ENCODE measurements around the gene ABR. TPM values are rescaled to one million over a fixed set of nuclear protein-coding genes. Genes with fewer than 3 reads are reported as not detected.

Gene ABR
- total and polyA plus RNA-seq, 2 of the 8 experiments (the other 6 are each of a cell fraction or from before 2014, with no cell fraction given) = 44.8 to 47.2 TPM

- H3K9me3 ChIP-seq (ENCODE audit: insufficient read depth in 2 of 2, low read depth in 1 of 2, low read length in 1 of 2) = no peaks in the 10 kb centered on the region
- WGBS, 2 experiments (ENCODE audit: extremely low coverage in 1 of 2, insufficient coverage in 1 of 2, insufficient read length in 1 of 2, insufficient replicate concordance in 2 of 2, low coverage in 1 of 2, low lambda C conversion rate in 2 of 2, missing lambda C conversion rate in 1 of 2) = 92% methylated on average over 16 of the region's 16 CpGs; no CpG with 5 or more reads in 1 of the 2 experiments
- no peak overlapping the region for H3K18ac ChIP-seq (ENCODE audit: extremely low read depth, low read length)
- no peak overlapping the region for H2BK5ac ChIP-seq (ENCODE audit: low read depth, low read length)
- no peaks in the 10 kb centered on the region for H3K79me2 ChIP-seq (ENCODE audit: control insufficient read depth in 1 of 2, insufficient read depth in 2 of 2, low read length in 2 of 2)
- no peak overlapping the region for H3K4ac ChIP-seq (replicated peaks; ENCODE audit: insufficient read length, low read depth, low read length)
- H2BK12ac ChIP-seq (ENCODE audit: low read depth, low read length) = no peak overlapping the region
- no peak overlapping the region for H3K23ac ChIP-seq (ENCODE audit: insufficient read length)
- H3K27ac ChIP-seq (ENCODE audit: low read depth, low read length) = no peak overlapping the region
- no peaks in the 10 kb centered on the region for H3K27me3 ChIP-seq (replicated peaks in 1 of 4; ENCODE audit: control insufficient read depth in 3 of 4, extremely low read depth in 1 of 4, insufficient read depth in 3 of 4, low read length in 3 of 4)
- H2BK120ac ChIP-seq (replicated peaks; ENCODE audit: low read depth, low read length) = no peak overlapping the region
- peaks cover 0 to 3% (median 0%) of the 10 kb centered on the region in 4 experiments; a peak in 4 of 7 replicates for H3K4me1 ChIP-seq (replicated peaks in 1 of 4; ENCODE audit: control insufficient read depth in 3 of 4, insufficient read depth in 4 of 4, low read length in 3 of 4)
- CTCF ChIA-PET (ENCODE audit: partially characterized antibody) = interaction anchor here (1.8 to 12.7 kb wide), 2 partner anchors 11 to 50 kb away, joined by 5 to 144 read pairs; no protein-coding TSS in a partner anchor
- H4K20me1 ChIP-seq (replicated peaks in 1 of 2; ENCODE audit: control insufficient read depth in 1 of 2, insufficient read depth in 2 of 2, low read length in 2 of 2) = peaks cover 0 to 3% of the 10 kb centered on the region in 2 experiments
- H3K36me3 ChIP-seq (ENCODE audit: control insufficient read depth in 2 of 4, insufficient read depth in 4 of 4, low read length in 3 of 4) = peaks cover 0 to 14% (median 1%) of the 10 kb centered on the region in 4 experiments; a peak in 4 of 8 replicates
- H2AFZ ChIP-seq (ENCODE audit: low read length) = no peak overlapping the region
- no peak overlapping the region for H4K8ac ChIP-seq (ENCODE audit: extremely low read depth, insufficient read depth, low read length)
- H3K9ac ChIP-seq (replicated peaks in 1 of 4; ENCODE audit: extremely low read depth in 1 of 4, low read depth in 3 of 4, low read length in 3 of 4) = no peak overlapping the region
- H3K14ac ChIP-seq (ENCODE audit: insufficient read length) = no peak overlapping the region
- H4K91ac ChIP-seq (replicated peaks; ENCODE audit: insufficient read length, low read length) = no peak overlapping the region
- no peak overlapping the region for H2AK5ac ChIP-seq (ENCODE audit: low read depth, low read length)
- POLR2A ChIA-PET (ENCODE audit: partially characterized antibody) = interaction anchor here (0.8 to 1.8 kb wide), 4 partner anchors 10 to 238 kb away, joined by 3 to 6 read pairs (median 3); partner anchors contain the start of genes GLOD4, MRM3 and TIMM22
- no peak for DNase-seq (ENCODE audit: low read depth in 1 of 2, low spot score in 2 of 2)
- FAIRE-seq = no peak
- H2BK20ac ChIP-seq (ENCODE audit: low read length) = no peak overlapping the region
- H3K79me1 ChIP-seq (ENCODE audit: low read depth, low read length) = peaks cover 3% of the 10 kb centered on the region; the same call in 1 of the 2 replicates
- no peaks in the 10 kb centered on the region for H3K23me2 ChIP-seq (ENCODE audit: low read depth, low read length)
- H3K4me3 ChIP-seq (ENCODE audit: extremely low read depth in 1 of 4, insufficient read depth in 2 of 4, low read depth in 3 of 4, low read length in 4 of 4) = no peak overlapping the region
- no peak overlapping the region for H4K5ac ChIP-seq (ENCODE audit: insufficient read length, low read depth, low read length)
- H3K4me2 ChIP-seq (ENCODE audit: insufficient read depth in 1 of 2, low read depth in 2 of 2, low read length in 2 of 2) = no peak overlapping the region
- no peak overlapping the region for H3K56ac ChIP-seq (replicated peaks; ENCODE audit: insufficient read length, low read depth, low read length)
- H2BK15ac ChIP-seq (ENCODE audit: low read length) = no peak overlapping the region
- TF ChIP-seq SRF (IDR thresholded peaks at IDR 0.05; ENCODE audit: low read depth, low read length) (no peak), KDM5A (IDR thresholded peaks at IDR 0.05; ENCODE audit: low read length) (no peak), PHF8 (conservative IDR thresholded peaks at IDR 0.05; ENCODE audit: low read depth, low read length) (no peak), ATF3 (IDR thresholded peaks at IDR 0.05; ENCODE audit: insufficient read depth, low read depth, low read length) (no peak), ASH2L (IDR thresholded peaks at IDR 0.05; ENCODE audit: low read length) (no peak), RNF2 (IDR thresholded peaks at IDR 0.05; ENCODE audit: borderline replicate concordance, low read depth, low read length, missing control alignments, poor library complexity, severe bottlenecking) (no peak), CTCF (IDR thresholded peaks at IDR 0.05; ENCODE audit: control extremely low read depth in 1 of 3, insufficient read depth in 1 of 3, low read depth in 1 of 3, low read length in 3 of 3) (no peak), EZH2 (IDR thresholded peaks at IDR 0.05; ENCODE audit: low read depth, low read length, severe bottlenecking) (no peak), POLR2A (IDR thresholded peaks at IDR 0.05; ENCODE audit: control extremely low read depth in 1 of 2, low read depth in 2 of 2, low read length in 2 of 2) (no peak)
Measured at GRCh38 chr17:1007310-1008007, 172.3 kb downstream of the ABR start.
